Measurements from ENCODE around the gene PACS1.
"Not testable (repeated sequence)": the region's sequence is repeated elsewhere in the genome, so short reads cannot be mapped to it uniquely, and the experiment has no call there.

The PACS1 gene

DNA sequence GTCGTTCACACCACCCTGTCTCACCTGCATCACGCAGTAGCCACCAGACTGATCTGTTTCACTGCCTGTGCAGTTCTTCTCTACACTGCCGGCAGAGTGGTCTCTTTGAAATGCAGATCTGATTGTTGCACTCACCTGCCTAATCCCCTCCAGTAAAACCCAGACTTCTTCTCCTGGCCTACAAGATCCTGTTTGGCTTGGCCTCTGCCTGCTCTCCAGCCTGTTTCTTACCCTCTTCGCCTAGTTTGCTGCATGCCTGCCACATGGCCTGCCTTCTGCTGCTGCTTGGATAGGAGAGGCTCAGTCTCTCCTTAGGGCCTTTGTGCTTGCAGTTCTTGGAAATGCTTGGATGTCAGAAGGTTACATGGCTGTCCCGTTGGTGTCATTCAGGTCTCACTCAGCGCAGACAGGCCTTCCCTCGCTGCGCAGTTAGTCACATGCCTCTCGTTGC, 42.0 kb downstream of the PACS1 start:
- peak; percentile 28 for DNase-seq

DNA sequence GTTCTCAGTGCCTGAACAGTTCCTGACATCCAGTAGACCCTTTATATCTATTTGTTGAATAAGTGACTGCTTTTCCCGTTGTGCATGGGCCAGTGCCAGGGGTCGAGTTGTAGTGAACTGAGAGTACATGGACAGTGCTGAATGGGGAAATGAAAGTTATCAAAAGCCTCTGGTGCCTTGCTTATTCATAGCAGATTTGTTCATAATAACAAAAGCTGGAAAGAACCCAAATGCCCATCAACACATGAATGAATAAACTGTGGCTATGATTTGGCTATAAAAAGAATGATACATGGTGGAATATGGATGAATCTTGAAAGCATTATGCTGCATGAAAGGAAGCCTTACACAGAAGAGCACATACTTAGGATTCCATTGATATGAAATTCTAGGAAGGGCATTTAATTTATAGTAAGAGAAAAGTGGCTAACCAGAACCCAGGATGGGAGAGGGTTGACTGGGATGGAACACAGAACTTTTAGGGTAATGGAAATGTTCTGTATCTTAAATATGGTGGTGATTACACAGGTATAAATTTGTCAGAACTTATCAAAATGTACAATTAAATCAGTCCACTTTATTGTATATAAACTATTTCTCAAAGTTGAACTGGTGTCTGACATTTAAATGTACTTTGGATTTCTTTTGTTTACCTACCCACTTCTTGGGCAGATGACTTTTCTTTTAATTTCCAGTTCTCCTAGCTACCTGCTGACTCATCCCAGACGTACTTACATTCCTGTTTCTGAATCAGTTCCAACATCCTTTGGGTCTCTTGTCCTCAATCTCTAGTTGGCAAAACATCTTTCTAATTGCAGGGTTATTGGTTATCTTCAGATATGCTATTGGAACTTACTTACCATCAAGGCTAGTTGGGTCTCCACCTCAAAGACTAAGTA, 42.8 kb downstream of the PACS1 start:
- DNase-seq: no peak

DNA sequence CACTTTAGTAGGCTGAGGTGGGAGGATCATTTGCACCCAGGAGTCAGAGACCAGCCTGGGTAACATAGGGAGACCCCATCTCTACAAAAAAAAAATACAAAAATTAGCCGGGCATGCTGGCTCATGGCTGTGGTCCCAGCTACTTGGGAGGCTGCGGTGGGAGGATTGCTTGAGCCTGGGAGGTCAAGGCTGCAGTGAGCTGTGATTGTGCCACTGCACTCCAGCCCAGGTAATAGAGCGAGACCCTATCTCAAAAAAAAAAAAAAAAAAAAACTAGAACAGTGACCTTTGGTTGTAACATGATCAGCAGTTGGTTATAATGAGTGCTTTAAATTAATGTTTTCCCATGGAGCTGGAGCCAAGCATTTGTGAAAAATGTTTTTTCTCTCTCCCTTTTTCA, 44.9 kb downstream of the PACS1 start:
- DNase-seq: not testable (repeated sequence)

DNA sequence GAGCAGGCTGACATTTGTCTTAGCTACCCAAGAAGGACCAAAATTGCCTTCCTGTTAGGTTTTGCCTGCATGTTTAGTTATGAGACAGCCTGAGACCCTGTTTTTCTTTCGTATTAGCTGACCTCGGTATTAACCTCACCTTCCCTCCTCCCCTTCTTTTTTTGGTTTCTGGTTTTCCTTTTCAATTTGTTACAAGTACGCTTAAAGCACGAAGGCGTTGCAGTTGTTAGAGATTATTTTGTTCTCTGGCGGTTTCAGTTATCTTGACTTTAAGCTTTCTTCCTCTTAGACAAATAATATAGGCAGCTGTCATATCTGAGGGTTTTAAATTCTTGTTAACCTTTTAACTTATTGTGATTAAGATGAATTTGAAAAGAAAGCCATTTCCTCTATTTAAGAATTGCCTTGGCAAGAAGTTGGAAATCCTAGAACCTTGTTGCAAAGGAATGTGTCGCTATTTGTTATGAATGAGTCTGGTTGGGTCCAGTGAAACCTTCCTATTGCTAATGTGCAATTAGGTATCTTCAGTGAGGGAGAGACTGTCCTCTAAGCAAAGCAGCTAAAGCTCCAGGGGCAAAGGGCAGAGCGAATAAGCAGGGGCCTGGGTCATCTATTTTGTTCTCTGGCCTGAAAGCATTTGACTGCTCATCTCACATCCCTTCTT, 45.7 kb downstream of the PACS1 start:
- DNase-seq: peak; percentile 29

DNA sequence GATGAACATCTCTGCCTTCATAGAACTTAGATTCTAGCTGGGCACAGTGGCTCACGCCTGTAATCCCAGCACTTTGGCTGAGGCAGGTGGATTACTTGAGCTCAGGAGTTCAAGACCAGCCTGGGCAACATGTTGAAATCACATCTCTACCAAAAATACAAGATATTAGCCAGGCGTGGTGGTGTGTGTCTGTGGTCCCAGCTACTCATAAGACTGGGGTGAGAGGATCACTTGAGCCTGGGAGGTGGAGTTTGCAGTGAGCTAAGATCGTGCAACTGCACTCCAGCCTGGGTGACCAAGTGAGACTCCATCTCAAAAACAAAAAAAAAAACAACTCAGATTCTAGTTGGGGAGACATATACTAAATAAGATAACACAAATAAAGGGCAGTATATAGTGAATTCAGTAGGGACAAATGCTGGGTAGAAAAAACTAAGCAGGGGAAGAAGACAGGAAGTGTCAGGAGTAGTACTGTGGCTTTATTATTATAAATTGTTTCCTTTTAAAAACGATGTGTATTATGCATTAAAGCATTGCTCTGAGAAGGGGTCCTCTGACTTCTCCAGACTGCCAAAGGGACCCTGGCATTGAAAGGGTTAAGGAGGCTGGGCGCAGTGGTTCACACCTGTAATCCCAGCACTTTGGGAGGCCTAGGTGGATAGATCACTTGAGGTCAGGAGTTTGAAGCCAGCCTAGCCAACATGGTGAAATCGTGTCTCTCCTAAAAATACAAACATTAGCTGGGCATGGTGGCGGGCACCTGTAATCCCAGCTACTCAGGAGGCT, 46.7 kb downstream of the PACS1 start:
- peak; percentile 12 for DNase-seq

DNA sequence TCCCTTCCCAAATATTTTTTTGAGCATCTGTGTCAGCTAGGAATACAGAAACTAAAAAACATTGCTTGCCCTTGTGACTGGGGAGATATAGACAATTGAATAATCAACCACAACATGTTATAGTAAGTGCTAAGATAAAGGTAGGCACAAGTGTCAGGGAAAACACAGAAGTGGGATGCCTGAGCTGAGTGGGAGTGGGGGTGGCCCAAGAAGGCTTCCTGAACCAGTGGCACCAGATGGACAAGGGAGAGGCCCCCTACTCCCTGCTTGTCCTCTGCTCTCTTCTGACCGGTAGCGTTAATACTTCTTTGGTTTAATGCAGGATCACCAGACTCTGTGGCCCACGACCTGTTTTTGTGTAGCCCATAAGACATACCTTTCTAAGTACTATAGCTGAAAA, 48.8 kb downstream of the PACS1 start:
- no peak for DNase-seq

DNA sequence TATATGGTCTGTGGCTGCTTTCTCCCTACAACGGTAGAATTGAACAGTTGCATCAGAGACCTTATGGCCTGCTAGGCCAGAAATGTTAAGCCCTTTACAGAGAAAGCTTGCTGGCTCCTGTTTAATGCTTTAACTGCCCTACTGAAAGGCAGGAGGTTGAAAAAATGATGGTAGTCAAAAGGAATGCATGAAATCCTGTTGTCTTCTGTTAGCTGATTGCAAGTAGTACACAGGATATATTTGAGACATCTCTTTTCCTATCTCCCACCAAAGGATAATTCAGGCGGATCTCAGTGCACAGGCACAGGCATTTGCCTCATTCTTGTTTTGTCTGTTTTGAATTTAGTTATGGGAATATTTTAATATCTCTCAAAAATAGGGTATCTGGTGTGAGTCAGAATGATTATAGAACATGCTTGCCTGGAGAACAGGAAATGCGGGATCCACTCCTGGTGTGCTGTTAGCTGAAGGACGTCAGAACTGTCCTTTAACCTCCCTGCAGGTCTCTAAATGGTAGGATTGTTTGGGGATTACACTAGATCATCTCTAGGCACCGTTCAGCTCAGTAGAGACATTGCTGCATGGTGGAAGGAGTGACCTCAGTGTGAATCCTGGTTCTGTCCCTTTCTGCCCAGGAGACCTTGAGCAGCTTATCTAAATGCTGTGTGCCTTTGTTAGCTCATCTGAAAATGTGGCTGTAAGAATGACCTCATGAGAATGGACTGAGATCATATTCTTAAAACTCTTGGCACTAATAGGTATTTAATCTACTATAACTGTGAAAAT, 49.5 kb downstream of the PACS1 start:
- DNase-seq: no peak

DNA sequence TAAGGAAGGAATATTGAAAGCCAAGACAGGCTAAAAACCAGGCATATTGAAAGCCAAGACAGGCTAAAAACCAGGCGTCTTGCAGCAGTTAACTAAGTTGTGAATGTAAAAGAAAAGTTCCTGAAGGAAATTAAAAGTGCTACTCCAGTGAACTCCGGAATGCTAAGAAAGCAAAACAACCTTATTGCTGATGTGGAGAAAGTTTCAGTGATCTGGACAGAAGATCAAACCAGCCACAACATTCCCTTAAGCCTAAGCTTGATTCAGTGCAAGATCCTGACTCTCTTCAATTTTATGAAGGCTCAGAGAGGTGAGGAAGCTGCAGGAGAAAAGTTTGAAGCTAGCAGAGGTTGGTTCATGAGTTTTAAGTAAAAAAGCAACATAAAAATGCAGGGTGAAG, 51.4 kb downstream of the PACS1 start:
- DNase-seq: no peak

DNA sequence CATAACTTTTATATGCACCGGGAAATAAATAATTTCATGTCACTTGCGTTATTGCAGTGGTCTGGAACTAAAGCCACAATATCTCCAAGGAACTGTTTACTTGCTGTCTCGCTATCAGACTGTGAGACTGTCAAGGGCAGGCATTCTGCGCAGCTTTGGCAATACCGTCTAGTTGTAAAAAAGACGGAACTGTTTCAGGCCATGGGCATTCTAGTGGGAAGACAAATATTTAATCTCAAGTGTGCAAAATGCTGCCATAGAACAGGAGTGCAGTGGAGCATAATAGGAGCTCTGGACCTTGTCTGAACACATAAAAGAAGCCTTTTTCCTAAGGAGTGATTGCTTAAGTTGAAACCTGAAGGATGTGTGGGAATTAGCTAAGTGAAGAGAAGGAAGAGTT, 53.8 kb downstream of the PACS1 start:
- DNase-seq: no peak

DNA sequence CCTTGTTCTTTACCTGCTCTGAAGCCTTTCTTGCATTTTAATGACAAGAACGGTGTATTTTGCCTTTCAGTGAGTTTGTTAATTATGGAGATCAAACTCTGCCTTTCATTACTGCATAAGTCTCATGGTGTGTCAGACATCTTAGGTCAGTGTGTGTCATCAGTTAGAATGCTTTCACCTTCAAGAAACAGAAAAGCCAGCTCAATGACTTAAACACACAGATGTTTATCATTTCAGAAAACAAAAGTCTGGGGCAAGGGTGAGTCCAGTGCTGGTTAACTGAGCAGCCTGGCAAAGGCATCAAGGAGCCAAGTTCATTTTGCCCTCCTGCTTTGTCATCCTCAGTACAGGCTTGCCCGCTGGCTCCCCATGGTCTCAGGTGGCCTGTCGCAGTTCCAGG, 54.5 kb downstream of the PACS1 start:
- no peak for DNase-seq

DNA sequence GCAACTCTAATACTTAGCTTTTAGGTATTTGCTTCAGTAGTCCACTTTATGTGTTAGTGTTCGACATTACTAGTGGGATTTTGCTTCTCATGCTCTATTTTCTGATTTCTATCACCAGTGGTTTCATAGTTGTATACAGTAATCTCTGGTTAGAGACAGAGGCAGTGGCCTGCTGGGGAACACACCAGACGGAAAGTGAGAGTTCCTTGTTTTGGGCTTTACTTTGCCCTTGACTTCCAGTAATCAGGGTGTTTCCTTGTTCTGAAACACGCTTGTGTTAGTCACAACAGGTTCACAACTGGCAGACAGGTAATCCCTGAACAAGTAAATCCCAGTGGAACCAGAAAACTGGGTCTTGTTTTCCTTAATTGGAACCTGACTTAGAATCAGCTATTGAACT, 56.0 kb downstream of the PACS1 start:
- peak; percentile 39 for DNase-seq

DNA sequence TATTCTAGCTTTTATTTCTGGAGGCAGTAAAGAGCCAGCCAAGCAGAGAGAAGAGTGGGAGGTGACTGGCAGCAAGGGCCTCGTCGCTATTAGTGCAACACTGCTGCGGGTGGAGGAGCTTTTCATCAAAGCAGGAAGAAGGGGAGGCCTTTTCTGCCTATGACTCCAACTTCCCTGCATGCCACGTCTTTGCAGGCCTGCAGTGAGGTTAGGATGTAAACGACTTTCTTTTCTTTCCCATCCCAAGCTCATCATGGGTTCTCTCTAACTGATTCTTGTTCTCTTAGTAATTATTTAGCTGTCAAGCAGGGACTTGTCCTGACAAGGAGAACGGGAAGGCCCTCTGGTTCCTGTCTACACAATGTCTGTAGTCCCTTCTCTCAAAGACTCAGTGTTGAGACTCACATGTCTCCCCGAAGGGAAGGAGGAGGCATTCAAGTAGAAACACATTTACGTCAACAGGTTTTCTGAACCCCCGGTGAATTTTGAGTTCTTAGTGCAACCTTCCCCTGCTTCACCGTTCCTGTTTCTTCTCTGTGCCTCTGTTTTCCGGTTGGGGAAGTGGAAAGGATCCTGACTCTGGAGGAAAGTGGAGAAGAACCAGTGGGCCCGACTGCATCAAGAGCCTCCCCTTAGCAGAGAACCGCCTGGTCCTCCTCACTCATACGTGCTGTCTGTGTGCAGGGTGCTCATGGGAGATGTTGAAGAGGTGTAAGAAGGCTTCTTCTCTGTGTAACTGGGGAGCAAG, 56.9 kb downstream of the PACS1 start:
- DNase-seq: peak; percentile 78

DNA sequence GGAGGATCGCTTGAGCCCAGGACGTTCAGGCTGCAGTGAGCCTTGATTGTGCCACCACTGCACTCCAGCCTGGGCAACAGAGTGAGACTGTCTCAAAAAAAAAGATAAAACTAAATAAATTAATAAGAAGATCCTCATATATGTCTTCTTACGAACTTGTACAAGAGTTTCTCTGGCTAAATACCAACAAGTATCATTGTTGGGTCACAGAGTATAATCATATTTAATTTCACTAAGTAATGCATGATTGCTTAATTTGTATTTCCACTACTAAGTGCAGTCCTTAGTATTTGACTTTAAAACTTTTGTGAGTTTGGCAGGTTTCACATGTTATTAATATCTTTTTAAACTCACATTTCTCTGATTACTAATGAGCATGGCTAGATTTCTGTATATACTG, 60.9 kb downstream of the PACS1 start:
- no peak for DNase-seq

DNA sequence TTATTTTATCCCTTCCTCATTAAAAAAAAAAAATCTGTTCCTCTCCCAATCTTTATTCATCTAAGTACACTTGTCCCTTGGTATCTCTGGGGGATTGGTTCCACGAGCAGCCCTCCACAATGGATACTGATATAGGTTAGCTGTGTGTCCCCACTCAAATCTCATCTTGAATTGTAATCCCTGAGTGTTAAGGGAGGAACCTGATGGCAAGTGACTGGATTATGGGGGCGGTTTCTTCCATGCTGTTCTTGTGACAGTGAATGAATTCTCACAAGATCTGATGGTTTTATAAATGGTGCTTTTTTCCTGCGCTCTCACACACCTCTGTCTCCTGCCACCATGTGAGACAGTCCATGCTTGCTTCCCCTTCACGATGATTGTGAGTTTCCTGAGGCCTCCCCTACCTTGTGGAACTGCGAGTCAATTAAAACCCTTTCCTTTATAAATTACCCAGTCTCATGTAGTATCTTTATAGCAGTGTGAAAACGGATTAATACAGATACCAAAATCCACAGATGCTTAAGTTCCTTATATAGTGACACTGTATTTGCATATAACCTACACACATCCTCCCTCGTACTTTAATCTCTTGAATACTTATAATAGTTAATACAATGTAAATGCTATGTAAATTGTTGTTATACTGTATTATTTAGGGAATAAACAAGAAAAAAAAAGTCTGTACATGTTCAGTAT, 62.0 kb downstream of the PACS1 start:
- DNase-seq: no peak

DNA sequence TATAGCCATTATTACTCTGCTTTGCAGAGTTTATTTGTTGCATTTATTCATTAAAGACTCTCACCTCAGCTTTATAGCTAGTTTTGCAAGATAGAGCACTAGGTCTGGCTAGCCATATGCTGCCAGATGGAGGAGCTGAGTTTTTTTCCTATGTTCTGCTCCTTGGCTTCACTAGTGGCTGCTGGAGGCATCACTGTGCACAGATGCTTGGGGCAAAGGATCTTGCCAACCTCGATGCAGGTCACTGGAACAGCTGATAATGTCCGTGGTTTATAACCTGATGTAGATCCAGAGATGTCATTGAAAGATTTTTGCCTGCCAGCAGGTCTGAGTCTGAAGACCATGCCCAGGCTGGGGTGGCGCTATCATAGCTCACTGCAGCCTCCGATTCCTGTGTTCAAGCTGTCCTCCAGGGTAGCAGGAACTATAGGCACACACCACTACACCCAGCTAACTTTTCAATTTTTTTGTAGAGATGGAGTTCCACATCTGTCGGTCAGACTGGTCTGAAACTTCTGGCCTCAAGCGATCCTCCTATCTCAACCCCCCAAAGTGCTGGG, 63.2 kb downstream of the PACS1 start:
- peak; percentile 11 for DNase-seq

DNA sequence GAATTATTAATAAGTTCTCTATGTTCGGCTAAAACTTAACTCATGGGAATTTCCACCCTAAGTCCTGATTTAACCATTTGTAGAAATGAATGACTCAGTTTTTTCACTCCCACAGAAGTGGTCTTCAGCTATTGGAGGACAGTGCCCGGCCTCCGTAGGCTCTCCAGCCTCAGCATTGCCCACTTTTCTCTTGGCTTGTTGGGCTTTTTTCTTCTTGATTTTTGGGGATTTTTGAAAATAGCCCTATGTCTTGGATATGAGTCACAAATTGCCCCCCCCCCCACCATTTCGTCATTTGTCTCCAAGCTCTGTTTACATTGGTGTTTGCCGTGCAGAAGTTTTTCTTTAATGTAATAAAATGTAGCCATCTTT, 66.7 kb downstream of the PACS1 start:
- peak; percentile 29 for DNase-seq

DNA sequence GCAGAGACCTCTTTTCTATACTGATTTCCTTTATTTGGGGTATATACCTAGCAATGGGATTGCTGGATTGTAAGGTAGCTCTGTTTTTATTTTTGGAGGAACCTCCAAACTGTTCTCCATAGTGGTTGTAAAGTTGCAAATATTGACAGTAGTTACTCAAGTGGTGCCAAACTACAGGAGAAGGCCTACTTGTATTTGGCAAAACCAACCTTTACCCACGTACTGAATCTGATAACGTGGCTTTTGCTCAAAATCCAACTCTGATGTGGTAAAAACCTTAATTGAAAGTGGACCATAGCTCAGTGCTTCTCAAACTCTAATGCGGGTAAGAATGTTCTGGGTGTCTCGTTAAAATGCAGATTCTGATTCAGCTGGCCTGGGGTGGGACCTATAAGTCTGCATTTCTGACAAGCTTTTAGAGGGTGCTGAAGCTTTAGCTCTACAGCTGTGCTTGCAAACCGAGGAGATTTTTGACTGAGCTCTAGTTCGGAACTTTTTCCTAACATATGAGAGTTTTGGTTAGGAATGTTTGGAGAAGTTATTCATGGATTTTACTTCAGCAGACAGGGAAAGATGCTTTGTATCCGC, 69.8 kb downstream of the PACS1 start:
- DNase-seq: no peak

DNA sequence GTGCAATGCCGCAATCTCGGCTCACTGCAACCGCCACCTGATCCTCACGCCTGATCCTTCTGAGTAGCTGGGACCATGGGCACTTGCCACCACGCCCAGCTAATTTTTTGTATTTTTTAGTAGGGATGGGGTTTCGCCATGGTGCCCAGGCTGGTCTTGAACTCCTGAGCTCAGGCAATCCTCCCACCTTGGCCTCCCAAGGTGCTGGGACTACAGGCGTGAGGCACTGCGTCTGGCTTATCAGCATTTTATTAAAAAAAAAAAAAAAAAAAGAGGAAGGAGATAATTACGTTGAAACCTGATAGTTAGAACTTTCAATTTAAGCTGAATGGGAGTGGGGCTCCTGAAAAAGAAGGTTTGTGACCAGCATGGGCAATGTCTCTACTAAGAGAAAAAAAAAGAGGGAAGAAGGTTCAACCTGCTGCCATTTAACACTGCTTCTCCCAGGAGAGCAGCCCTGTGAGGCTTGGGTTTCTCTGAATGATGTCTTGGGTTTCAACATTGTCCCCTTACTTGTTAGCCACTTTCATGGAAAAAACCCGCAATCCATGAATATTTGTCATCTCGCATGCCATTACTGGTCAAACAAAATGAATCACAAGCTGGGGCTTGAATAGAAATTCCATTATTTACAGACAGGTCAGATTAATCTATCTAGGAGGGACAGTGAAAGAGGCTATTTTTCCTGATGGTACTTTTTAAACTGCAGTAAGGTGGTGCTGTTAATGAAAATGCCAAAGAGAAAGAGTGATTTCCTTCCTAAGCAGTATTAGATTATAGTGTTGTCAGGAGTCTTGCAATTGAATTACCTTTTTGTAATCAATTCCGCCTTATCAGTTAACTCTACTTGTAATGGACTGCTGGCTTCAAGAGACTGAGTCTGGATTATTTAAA, 72.5 kb downstream of the PACS1 start:
- DNase-seq: no peak

DNA sequence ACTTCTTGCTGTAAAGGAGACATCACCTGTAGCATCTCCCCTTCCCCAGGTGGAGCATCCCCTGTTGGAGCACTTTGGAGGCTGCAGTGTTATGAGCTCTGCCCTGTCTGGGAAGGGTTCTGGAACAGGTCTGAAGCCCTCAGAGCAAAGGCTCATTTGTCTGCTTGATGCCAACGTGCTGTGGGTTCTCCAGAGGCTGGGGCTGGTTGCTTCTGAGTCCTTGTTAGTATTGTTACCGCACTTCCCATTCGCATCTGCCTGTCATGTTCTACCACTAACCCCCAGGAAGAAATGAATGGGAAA, 73.1 kb downstream of the PACS1 start:
- DNase-seq: no peak
